Uterus (tissue), 4 donors: ENCODE results near the gene WNK1. TPM values are rescaled to one million over a fixed set of nuclear protein-coding genes. Genes with fewer than 3 reads are reported as not detected.
A peak's percentile ranks its signal among the peaks of the same experiment; 100 is the strongest.

ENCODE experiments used
- DNase-seq, 2 donors: peaks; one replicate each; pipeline ENCODE4 v3.0.0-alpha.2; 2019 to 2020
- H3K27ac ChIP-seq, 2 donors: fragments of 200-600 bp; sonication (generic); 1 replicate in 1 of 2; 2 replicates in 1 of 2; pipeline ENCODE4 v1.5.1; 2016 to 2018
- H3K27me3 ChIP-seq, 2 donors: fragments of 200-600 bp; sonication (generic); one replicate each; pipeline ENCODE4 v1.5.1; 2018 to 2019; ENCODE audit warnings: control low read depth in 1 of 2
- H3K36me3 ChIP-seq, 2 donors: fragments of 200-600 bp; sonication (generic); one replicate each; pipeline ENCODE4 v1.5.1; 2019; ENCODE audit warnings: control low read depth in 1 of 2
- H3K4me1 ChIP-seq, 2 donors: fragments of 200-600 bp; sonication (generic); one replicate each; pipeline ENCODE4 v1.5.1; 2018 to 2019; ENCODE audit warnings: control low read depth in 1 of 2
- H3K4me3 ChIP-seq, 2 donors: fragments of 200-600 bp; sonication (generic); 1 replicate in 1 of 2; 2 replicates in 1 of 2; pipeline ENCODE4 v1.5.1; 2018 to 2019; ENCODE audit warnings: mild to moderate bottlenecking in 1 of 2
- H3K9me3 ChIP-seq, 2 donors: fragments of 200-600 bp; sonication (generic); one replicate each; pipeline ENCODE4 v1.5.1; 2019; ENCODE audit warnings: control low read depth in 1 of 2
- POLR2A ChIP-seq, 2 donors: fragments of 450-650 bp; IDR thresholded peaks; one replicate each; pipeline ENCODE4 v1.6.1; 2016; ENCODE audit warnings: antibody characterized with exemption in 2 of 2, mild to moderate bottlenecking in 1 of 2, moderate library complexity in 1 of 2
- intact Hi-C: fragments of 100-400 bp; cut with DNase I; formaldehyde crosslinking; loops from one replicate; pipeline ENCODE4 v1.15.1; 2023; ENCODE audit warnings: low total_unique reads
- total RNA-seq, 4 donors: library from RNA; depleted of rRNA in 3 of 4; stranded (reverse); fragments of >200 nt in 3 of 4; gene quantifications; one replicate each; pipeline versions ENCODE4 v1.1.0 to v1.2.4, GENCODE V29; 2014 to 2023
- TF ChIP-seq, protein P1 (sequence below), 4 experiments: fragments of 200-600 bp in 2 of 4; fragments of 450-650 bp in 2 of 4; sonication (generic) in 2 of 4; IDR thresholded peaks; one replicate each; pipeline ENCODE4 v1.5.1; 2016 to 2019; ENCODE audit warnings: antibody characterized with exemption in 4 of 4, mild to moderate bottlenecking in 2 of 4, moderate library complexity in 1 of 4
- donor health status: DM: yes; HTN: yes; CAD: no.

Gene WNK1
- total RNA-seq, 4 donors from 2014 or later: 57.1 to 208 (median 81.0) TPM

GRCh38 chr12:713281-713875, 39.0 kb upstream of the WNK1 start:
- no peaks in the 10 kb centered on the region for H3K36me3 ChIP-seq
- intact Hi-C loops: no loop called here
- no peak for DNase-seq
- no peaks in the 10 kb centered on the region for H3K9me3 ChIP-seq
- no peaks in the 10 kb centered on the region for H3K4me1 ChIP-seq
- no peaks in the 10 kb centered on the region for H3K27me3 ChIP-seq
- TF ChIP-seq POLR2A (IDR thresholded peaks at IDR 0.05): no peak
- TF ChIP-seq, protein P1, sequence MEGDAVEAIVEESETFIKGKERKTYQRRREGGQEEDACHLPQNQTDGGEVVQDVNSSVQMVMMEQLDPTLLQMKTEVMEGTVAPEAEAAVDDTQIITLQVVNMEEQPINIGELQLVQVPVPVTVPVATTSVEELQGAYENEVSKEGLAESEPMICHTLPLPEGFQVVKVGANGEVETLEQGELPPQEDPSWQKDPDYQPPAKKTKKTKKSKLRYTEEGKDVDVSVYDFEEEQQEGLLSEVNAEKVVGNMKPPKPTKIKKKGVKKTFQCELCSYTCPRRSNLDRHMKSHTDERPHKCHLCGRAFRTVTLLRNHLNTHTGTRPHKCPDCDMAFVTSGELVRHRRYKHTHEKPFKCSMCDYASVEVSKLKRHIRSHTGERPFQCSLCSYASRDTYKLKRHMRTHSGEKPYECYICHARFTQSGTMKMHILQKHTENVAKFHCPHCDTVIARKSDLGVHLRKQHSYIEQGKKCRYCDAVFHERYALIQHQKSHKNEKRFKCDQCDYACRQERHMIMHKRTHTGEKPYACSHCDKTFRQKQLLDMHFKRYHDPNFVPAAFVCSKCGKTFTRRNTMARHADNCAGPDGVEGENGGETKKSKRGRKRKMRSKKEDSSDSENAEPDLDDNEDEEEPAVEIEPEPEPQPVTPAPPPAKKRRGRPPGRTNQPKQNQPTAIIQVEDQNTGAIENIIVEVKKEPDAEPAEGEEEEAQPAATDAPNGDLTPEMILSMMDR (IDR thresholded peaks at IDR 0.05): no peak
- H3K27ac ChIP-seq: no peak overlapping the region
- no peak overlapping the region for H3K4me3 ChIP-seq

DNA sequence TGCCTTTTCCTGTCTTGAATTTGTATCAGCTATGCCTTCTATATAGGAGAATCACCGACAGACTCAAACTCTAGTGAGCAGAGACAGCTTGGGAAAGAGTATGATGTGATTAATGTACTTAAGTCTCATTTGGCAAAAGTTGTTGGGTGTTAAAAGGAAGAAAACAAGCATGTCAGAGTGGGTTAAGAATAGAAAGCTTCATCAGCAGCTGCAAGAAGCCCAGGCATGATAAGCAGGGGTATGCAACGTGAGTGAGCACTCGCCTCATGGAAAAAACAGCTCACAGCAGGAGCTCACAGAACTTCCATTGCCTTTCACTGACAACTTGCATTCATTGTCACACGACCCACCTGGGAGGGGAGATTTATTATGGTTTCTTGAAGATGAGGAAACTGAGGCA, 35.9 kb upstream of the WNK1 start:
- TF ChIP-seq, protein P1 (IDR thresholded peaks at IDR 0.05): no peak
- no peak for TF ChIP-seq POLR2A (IDR thresholded peaks at IDR 0.05)
- DNase-seq: peak; percentile 51 to 67
- no peaks in the 10 kb centered on the region for H3K9me3 ChIP-seq
- H3K27ac ChIP-seq: peak overlapping the region in 1 of 2 donors; percentile 39
- no peaks in the 10 kb centered on the region for H3K4me1 ChIP-seq
- intact Hi-C loops: no loop called here
- no peaks in the 10 kb centered on the region for H3K27me3 ChIP-seq
- H3K36me3 ChIP-seq: no peaks in the 10 kb centered on the region
- no peak overlapping the region for H3K4me3 ChIP-seq

DNA sequence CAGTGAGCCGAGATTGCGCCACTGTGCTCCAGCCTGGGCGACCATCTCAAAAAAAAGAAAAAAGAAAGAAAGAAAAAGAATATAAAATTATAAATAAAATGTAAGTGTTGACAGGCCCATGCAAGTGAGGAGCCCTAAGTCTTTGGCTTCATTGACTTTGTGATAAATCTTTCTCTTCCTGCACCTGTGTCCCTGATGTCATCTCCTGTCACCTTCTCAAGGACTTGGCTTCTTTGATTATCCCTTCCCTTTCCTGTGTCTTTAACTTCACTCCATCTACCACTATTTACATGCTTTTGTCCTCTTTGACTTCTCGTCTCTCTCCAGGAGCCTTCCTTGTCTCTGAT, 33.6 kb upstream of the WNK1 start:
- Histone ChIP-seq H3K36me3 (no peaks in the 10 kb centered on the region), H3K9me3 (no peaks in the 10 kb centered on the region), H3K4me1 (peaks cover 0 to 8% of the 10 kb centered on the region in 2 donors), H3K27ac (peak overlapping the region; percentile 58 to 70), H3K27me3 (no peaks in the 10 kb centered on the region), H3K4me3 (no peak overlapping the region)
- DNase-seq: no peak
- intact Hi-C loops: no loop called here
- TF ChIP-seq, protein P1 (IDR thresholded peaks at IDR 0.05): no peak
- TF ChIP-seq POLR2A (IDR thresholded peaks at IDR 0.05): no peak

GRCh38 chr12:720231-720941, 32.0 kb upstream of the WNK1 start:
- no peak for DNase-seq
- intact Hi-C loops: no loop called here
- H3K36me3 ChIP-seq: no peaks in the 10 kb centered on the region
- H3K27me3 ChIP-seq: no peaks in the 10 kb centered on the region
- H3K27ac ChIP-seq: no peak overlapping the region
- TF ChIP-seq, protein P1 (IDR thresholded peaks at IDR 0.05): no peak
- no peak for TF ChIP-seq POLR2A (IDR thresholded peaks at IDR 0.05)
- H3K9me3 ChIP-seq: no peaks in the 10 kb centered on the region
- H3K4me1 ChIP-seq: peaks cover 0 to 8% of the 10 kb centered on the region in 2 donors
- no peak overlapping the region for H3K4me3 ChIP-seq

DNA sequence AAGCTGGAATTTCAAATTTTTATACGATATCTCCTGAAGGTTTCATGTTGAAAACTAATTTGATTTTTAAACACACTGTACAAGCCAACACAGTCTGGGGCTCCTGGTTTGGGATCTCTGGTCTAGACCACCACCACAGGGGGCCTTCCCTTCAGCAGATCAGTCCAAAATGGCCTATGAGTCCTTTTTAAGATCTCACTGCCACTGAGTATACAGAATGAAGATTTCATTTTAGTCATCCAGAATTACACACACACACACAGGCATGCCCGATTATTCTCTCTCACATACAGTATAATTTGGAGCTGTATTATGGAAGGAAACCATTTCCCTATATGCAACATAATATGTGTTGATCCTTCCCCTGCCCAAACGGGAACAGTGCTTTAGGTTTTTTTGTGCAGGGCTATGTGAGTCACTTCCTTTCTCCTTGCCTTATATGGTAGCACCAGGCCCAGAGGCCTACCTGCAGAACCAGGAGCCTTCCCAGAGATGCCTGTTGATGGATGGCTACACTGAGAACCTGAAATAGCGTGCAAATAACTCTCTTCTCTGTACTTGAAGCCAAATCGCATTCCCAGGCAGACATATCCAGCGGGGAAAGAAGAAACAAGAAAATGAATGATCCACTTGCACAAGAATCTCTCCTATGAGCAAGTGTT, 28.1 kb upstream of the WNK1 start:
- DNase-seq: no peak
- TF ChIP-seq, protein P1 (IDR thresholded peaks at IDR 0.05): no peak
- TF ChIP-seq POLR2A (IDR thresholded peaks at IDR 0.05): no peak
- no peak overlapping the region for H3K27ac ChIP-seq
- H3K4me3 ChIP-seq: no peak overlapping the region
- no peaks in the 10 kb centered on the region for H3K36me3 ChIP-seq
- H3K4me1 ChIP-seq: peaks cover 0 to 8% of the 10 kb centered on the region in 2 donors
- H3K9me3 ChIP-seq: no peaks in the 10 kb centered on the region
- intact Hi-C loops: no loop called here
- no peaks in the 10 kb centered on the region for H3K27me3 ChIP-seq
